Measurements from ENCODE around the gene ERN1.
"Not testable (repeated sequence)": the region's sequence is repeated elsewhere in the genome, so short reads cannot be mapped to it uniquely, and the experiment has no call there.

ERN1 gene

DNA sequence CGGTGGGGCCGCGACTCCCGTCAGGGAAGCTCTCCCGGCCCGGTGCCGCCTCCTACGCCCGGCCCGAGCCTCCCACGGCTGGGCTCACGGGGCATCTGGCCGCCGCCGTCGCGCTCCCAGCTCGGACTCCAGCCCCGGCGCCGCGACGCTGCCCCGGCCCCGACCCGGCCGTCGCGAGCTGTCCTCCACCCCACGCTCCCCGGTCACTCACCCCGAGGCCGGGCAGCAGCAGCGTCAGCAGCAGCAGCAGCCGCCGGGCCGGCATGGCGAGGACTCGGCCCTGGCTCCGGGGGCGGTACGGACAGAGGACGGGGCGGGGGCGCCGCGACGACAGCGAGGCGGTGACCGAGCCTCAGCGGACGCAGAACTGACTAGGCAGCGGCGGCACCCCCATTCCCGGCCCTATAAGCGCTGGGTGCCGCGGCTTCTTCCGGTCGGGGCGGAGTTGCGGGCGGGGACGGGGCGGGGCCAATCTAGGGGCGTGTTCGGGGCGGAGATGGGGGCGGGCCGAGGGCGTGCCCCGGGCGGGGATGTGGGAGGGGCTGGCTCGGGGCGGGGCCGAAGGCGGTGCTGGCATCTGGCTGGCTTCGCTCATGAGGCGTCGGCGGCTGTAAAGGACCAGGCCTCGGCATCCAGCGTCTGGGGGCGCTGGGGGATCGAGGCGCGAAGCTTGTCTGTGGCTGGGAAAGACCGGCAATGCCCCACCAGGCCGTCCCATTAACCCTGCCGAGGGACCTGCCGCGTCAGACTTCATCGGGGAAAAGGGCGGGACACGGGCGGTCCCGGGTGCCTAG lies at the start of gene ERN1:
ERN1 (minus strand) TSS at position 380 of the 794 bp plus-strand sequence; CDS start at position 265, 115 bp downstream.
- H3K27ac ChIP-seq = peak within 1 kb of the TSS; percentile 83
- no peaks in the 10 kb centered on the region for H3K27me3 ChIP-seq (ENCODE audit: insufficient read depth, low read depth)
- no peaks in the 10 kb centered on the region for H4K20me1 ChIP-seq (ENCODE audit: insufficient read depth)
- H3K4me3 ChIP-seq (IDR thresholded peaks at IDR 0.05; ENCODE audit: insufficient read depth, low read depth, low read length) = no peak within 1 kb of the TSS
- peaks cover 66% of the 10 kb centered on the region for H3K4me1 ChIP-seq (ENCODE audit: low read depth, poor library complexity, severe bottlenecking)
- H3K36me3 ChIP-seq (ENCODE audit: insufficient read depth) = no peaks in the 10 kb centered on the region
- peak within 1 kb of the TSS; percentile 88 for H3K4me2 ChIP-seq
- H2AFZ ChIP-seq (ENCODE audit: low read depth) = peak within 1 kb of the TSS; percentile 46
- H3K9ac ChIP-seq = peak within 1 kb of the TSS; percentile 78
- TF ChIP-seq, protein P1, sequence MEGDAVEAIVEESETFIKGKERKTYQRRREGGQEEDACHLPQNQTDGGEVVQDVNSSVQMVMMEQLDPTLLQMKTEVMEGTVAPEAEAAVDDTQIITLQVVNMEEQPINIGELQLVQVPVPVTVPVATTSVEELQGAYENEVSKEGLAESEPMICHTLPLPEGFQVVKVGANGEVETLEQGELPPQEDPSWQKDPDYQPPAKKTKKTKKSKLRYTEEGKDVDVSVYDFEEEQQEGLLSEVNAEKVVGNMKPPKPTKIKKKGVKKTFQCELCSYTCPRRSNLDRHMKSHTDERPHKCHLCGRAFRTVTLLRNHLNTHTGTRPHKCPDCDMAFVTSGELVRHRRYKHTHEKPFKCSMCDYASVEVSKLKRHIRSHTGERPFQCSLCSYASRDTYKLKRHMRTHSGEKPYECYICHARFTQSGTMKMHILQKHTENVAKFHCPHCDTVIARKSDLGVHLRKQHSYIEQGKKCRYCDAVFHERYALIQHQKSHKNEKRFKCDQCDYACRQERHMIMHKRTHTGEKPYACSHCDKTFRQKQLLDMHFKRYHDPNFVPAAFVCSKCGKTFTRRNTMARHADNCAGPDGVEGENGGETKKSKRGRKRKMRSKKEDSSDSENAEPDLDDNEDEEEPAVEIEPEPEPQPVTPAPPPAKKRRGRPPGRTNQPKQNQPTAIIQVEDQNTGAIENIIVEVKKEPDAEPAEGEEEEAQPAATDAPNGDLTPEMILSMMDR (conservative IDR thresholded peaks at IDR 0.05; ENCODE audit: low read depth, low read length) = no peak
- H3K79me2 ChIP-seq (ENCODE audit: insufficient read depth, low read depth) = peaks cover 46% of the 10 kb centered on the region

GRCh38 chr17:64179024-64179423 lies 49.1 kb upstream of the ERN1 start:
- not testable (repeated sequence) for H3K27ac ChIP-seq; H3K4me2 ChIP-seq; H2AFZ ChIP-seq (ENCODE audit: low read depth); H3K4me3 ChIP-seq (IDR thresholded peaks at IDR 0.05; ENCODE audit: insufficient read depth, low read depth, low read length); H3K36me3 ChIP-seq (ENCODE audit: insufficient read depth); H3K9ac ChIP-seq; H4K20me1 ChIP-seq (ENCODE audit: insufficient read depth); H3K79me2 ChIP-seq (ENCODE audit: insufficient read depth, low read depth); H3K27me3 ChIP-seq (ENCODE audit: insufficient read depth, low read depth); H3K4me1 ChIP-seq (ENCODE audit: low read depth, poor library complexity, severe bottlenecking)

- H3K4me3 ChIP-seq (IDR thresholded peaks at IDR 0.05; ENCODE audit: insufficient read depth, low read depth, low read length) = no peak overlapping the region
- H3K4me2 ChIP-seq = no peak overlapping the region
- H3K9ac ChIP-seq = no peak overlapping the region
- no peaks in the 10 kb centered on the region for H3K79me2 ChIP-seq (ENCODE audit: insufficient read depth, low read depth)
- no peaks in the 10 kb centered on the region for H3K36me3 ChIP-seq (ENCODE audit: insufficient read depth)
- H3K27ac ChIP-seq = no peak overlapping the region
- no peaks in the 10 kb centered on the region for H3K27me3 ChIP-seq (ENCODE audit: insufficient read depth, low read depth)
- H3K4me1 ChIP-seq (ENCODE audit: low read depth, poor library complexity, severe bottlenecking) = no peaks in the 10 kb centered on the region
- H2AFZ ChIP-seq (ENCODE audit: low read depth) = no peak overlapping the region
- no peaks in the 10 kb centered on the region for H4K20me1 ChIP-seq (ENCODE audit: insufficient read depth)
- TF ChIP-seq, protein P1 (conservative IDR thresholded peaks at IDR 0.05; ENCODE audit: low read depth, low read length) = no peak
These were observed 48.3 kb upstream of the ERN1 start for GRCh38 chr17:64178011-64178825.

DNA sequence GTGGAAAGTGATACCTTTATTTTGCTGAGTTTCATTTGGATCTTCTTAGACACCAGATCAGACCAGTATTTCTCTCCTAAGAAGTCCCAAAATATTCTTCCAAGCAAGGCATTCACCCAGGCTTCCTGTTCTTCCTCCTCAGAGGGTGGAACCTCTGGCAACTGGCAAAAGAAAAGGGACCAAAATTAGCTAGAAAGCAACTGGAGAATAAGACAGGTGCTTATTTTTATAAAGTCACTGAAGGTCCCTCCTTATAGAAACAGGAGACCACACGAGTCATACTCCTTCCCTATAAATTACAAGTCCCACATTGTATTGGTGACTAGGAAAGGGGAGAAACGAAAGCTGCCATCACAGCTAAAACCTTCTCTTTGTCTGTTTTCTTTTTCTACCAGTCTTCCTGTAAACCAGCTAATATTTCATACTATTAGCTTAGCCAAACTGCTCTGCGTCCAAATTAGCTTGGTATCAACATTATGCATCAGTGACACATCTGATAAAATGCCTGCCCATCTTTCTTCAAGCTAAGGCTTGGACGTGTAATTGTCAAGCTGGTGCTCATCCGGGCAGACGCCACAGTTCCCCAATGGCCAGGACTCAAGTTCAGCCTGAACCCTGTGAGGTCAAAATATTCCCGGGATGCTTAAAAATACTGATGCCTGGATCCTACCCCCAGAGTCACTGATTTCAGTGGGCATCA lies 47.5 kb upstream of the ERN1 start:
- Histone ChIP-seq H3K4me2 (no peak overlapping the region), H3K79me2 (ENCODE audit: insufficient read depth, low read depth) (no peaks in the 10 kb centered on the region), H4K20me1 (ENCODE audit: insufficient read depth) (no peaks in the 10 kb centered on the region), H3K4me1 (ENCODE audit: low read depth, poor library complexity, severe bottlenecking) (no peaks in the 10 kb centered on the region), H3K9ac (no peak overlapping the region), H3K36me3 (ENCODE audit: insufficient read depth) (no peaks in the 10 kb centered on the region), H3K4me3 (IDR thresholded peaks at IDR 0.05; ENCODE audit: insufficient read depth, low read depth, low read length) (no peak overlapping the region), H2AFZ (ENCODE audit: low read depth) (no peak overlapping the region), H3K27me3 (ENCODE audit: insufficient read depth, low read depth) (no peaks in the 10 kb centered on the region), H3K27ac (no peak overlapping the region)
- TF ChIP-seq, protein P1 (conservative IDR thresholded peaks at IDR 0.05; ENCODE audit: low read depth, low read length) = no peak
